ENCODE data around the gene MAN2C1.
"Not testable (repeated sequence)": the region's sequence is repeated elsewhere in the genome, so short reads cannot be mapped to it uniquely, and the experiment has no call there.

The MAN2C1 gene

GRCh38 chr15:75325922-75326321 lies 42.5 kb downstream of the MAN2C1 start:
- H3K27ac Mint-ChIP-seq, result no peak overlapping the region
- ATAC-seq (replicated peaks) (no peak), DNase-seq (no peak)
- H3K9me3 Mint-ChIP-seq, result no peaks in the 10 kb centered on the region
- no peaks in the 10 kb centered on the region for H3K36me3 Mint-ChIP-seq
- no peak overlapping the region for H3K4me3 Mint-ChIP-seq
- peaks cover 10% of the 10 kb centered on the region in 2 donors for H3K27me3 Mint-ChIP-seq
- no peaks in the 10 kb centered on the region for H3K4me1 Mint-ChIP-seq

- no peak overlapping the region for H3K27ac Mint-ChIP-seq
- no peak overlapping the region for H3K4me3 Mint-ChIP-seq
These were observed 46.7 kb downstream of the MAN2C1 start for GRCh38 chr15:75321711-75322110.

DNA sequence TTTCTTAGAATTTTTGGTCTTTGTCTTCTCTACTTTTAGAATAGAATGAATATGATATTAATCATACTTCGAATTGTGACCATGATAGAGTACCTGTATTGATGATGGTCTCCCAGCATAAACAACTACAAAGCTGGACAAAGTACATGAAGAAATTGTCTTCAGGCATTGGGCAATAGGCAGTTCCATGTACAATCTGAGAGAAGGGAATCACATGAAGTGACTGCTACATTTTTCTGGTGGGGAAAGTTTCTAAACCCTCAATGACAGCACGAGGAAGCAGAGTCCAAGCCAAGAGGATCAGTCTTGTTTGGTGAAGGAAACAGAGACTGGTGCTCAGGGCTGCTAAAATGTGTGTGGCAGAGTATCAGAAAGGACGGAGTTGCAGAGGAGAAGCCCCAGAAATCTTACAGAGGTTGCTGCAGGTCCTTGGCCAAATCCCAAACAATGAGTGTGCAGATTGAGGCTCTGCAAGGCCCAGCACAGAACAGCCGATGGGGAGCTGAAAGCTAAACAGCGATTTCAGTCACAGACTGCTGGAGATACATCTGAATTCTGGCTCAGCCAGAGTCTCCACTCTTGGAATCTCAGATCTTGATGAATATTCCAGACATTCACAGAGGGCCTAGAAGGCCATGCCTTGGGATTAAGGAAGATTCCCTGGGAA lies 49.0 kb downstream of the MAN2C1 start:
- DNase-seq, H3K27me3 Mint-ChIP-seq: not testable (repeated sequence)

More at GRCh38 chr15:75321711-75322110, 46.7 kb downstream of the MAN2C1 start:
- DNase-seq (no peak), ATAC-seq (replicated peaks) (no peak)
- peaks cover 4 to 5% of the 10 kb centered on the region in 2 donors for H3K27me3 Mint-ChIP-seq
- no peaks in the 10 kb centered on the region for H3K9me3 Mint-ChIP-seq
- no peaks in the 10 kb centered on the region for H3K4me1 Mint-ChIP-seq
- no peaks in the 10 kb centered on the region for H3K36me3 Mint-ChIP-seq

GRCh38 chr15:75314552-75315290 lies 53.7 kb downstream of the MAN2C1 start:
- Mint-ChIP-seq H3K9me3 (no peaks in the 10 kb centered on the region), H3K4me3 (no peak overlapping the region), H3K27ac (peak overlapping the region; percentile 2), H3K4me1 (no peaks in the 10 kb centered on the region), H3K36me3 (no peaks in the 10 kb centered on the region), H3K27me3 (peaks cover 0 to 7% of the 10 kb centered on the region in 2 donors)
- no peak for DNase-seq
- no peak for ATAC-seq (replicated peaks)

More for the DNA sequence above, 49.0 kb downstream of the MAN2C1 start:
- not testable (repeated sequence) for H3K4me1 Mint-ChIP-seq; H3K36me3 Mint-ChIP-seq; H3K9me3 Mint-ChIP-seq; ATAC-seq (replicated peaks); H3K27ac Mint-ChIP-seq; H3K4me3 Mint-ChIP-seq

DNA sequence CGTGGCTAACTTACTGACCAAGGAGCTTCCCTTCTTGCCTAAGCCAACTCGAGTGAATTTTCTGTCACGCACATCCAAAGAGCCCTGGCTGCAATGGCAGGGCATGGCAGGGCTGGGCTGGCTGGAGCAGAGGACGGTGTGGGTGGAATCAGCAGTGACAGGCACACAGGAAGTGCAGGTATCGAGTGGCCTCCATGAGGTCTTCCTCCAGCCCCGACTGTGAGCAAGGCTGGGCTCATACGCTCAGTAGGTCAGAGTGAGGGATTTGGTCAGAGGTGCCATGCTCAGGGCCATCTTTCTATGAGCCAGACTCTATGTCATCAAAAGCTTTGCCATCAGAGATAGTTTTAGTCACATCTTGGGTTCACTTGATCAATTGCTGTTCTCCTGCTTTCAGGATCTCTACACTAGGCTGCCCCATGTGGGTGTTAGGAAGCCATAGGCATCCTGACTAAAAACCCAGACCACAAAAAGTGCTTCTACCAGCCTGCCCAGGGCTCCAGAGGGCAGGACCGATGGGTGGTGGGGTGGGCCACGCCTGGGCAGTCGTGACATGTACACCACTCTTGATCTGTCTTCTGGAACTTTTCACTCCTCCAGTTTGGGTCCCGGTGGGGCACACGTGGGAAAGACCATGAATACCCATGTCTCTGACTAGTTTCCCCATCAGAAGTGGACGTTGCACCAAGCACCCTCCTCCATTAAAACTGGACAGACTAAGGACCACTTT lies 55.1 kb downstream of the MAN2C1 start:
- H3K4me1 Mint-ChIP-seq, result no peaks in the 10 kb centered on the region
- DNase-seq (no peak), ATAC-seq (replicated peaks) (no peak)
- peaks cover 3 to 10% of the 10 kb centered on the region in 2 donors for H3K27me3 Mint-ChIP-seq
- H3K27ac Mint-ChIP-seq, result no peak overlapping the region
- H3K9me3 Mint-ChIP-seq, result no peaks in the 10 kb centered on the region
- H3K36me3 Mint-ChIP-seq, result no peaks in the 10 kb centered on the region
- H3K4me3 Mint-ChIP-seq, result no peak overlapping the region

DNA sequence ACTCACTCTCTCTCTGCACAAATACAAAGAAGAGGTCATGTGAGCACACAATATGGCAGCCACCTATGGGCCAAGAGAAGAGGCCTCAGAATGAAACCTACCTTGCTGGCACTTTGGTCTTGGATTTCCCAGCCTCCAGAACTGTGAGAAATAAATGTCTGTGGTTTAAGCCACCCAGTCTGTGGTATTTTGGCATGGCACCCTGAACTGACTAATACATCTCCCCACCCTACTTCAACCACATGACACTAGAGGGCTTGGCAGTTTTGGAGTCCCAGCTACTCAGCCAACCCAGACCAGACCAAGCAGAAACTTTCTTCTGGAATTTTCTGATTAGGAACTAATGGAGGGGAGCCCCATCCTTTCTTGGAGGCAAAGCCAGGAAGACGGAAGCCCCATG lies 55.9 kb downstream of the MAN2C1 start:
- peaks cover 11 to 12% of the 10 kb centered on the region in 2 donors for H3K27me3 Mint-ChIP-seq
- not testable (repeated sequence) for H3K27ac Mint-ChIP-seq; ATAC-seq (replicated peaks); H3K4me3 Mint-ChIP-seq; H3K4me1 Mint-ChIP-seq; H3K36me3 Mint-ChIP-seq; H3K9me3 Mint-ChIP-seq; DNase-seq

- Mint-ChIP-seq H3K4me1 (no peaks in the 10 kb centered on the region), H3K9me3 (no peaks in the 10 kb centered on the region)
- ATAC-seq (replicated peaks), result no peak
These were observed 58.7 kb downstream of the MAN2C1 start for GRCh38 chr15:75309711-75310110.

DNA sequence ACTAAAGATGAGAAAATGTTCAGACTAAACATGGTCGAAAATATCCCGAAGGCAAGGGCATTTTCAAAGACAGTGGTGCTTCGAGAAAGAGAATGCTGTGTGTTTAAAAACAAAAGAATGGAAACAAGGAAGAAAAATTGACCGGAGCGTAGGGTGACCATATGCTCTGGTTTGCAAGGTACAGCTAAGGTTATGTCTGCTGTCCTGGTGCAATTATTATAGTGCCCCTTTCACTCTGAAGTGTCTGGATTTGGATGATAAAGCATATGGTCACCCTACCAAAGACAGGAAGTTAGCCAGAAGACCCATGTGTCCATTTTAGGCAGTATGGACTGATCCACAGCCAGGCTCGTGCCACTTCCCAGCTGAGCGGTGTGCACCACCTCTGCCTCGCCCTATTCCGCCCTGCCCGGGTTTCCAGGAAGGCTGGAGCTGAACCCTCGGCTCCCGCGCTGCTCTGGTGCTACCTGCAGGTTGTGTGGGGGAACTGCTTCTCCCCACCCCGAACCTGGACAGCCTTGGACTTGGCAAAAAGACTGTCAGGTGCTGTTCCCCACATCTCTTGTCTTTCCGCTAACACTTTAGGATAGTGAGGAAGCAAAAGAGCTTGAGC lies 60.5 kb downstream of the MAN2C1 start:
- H3K36me3 Mint-ChIP-seq, result no peaks in the 10 kb centered on the region
- no peaks in the 10 kb centered on the region for H3K4me1 Mint-ChIP-seq
- no peak overlapping the region for H3K27ac Mint-ChIP-seq
- H3K27me3 Mint-ChIP-seq, result peaks cover 31 to 49% of the 10 kb centered on the region in 2 donors
- H3K9me3 Mint-ChIP-seq, result no peaks in the 10 kb centered on the region
- ATAC-seq (replicated peaks) (peak in 1 of 2 donors; percentile 64), DNase-seq (no peak)
- H3K4me3 Mint-ChIP-seq, result no peak overlapping the region

More at GRCh38 chr15:75309711-75310110, 58.7 kb downstream of the MAN2C1 start:
- DNase-seq, result no peak
- no peaks in the 10 kb centered on the region for H3K36me3 Mint-ChIP-seq
- H3K27me3 Mint-ChIP-seq, result peaks cover 18 to 35% of the 10 kb centered on the region in 2 donors
- no peak overlapping the region for H3K4me3 Mint-ChIP-seq
- H3K27ac Mint-ChIP-seq, result no peak overlapping the region

- Mint-ChIP-seq H3K27ac (no peak overlapping the region), H3K9me3 (no peaks in the 10 kb centered on the region), H3K27me3 (peaks cover 27 to 58% of the 10 kb centered on the region in 2 donors), H3K4me1 (no peaks in the 10 kb centered on the region), H3K36me3 (no peaks in the 10 kb centered on the region), H3K4me3 (no peak overlapping the region)
- DNase-seq (no peak), ATAC-seq (replicated peaks) (no peak)
These were observed 62.2 kb downstream of the MAN2C1 start for GRCh38 chr15:75306188-75306587.

Measured in stimulated activated naive B cell treated with anti-CD40 and anti-IgM and Interleukin-4, amounts not matched to agents 10 μg/mL and 1 μg/mL and 100 μg/mL, for 72 hours (primary cell).